GM12892 (cell line): ENCODE results near the gene ZDHHC5.

Experiments used
- POLR2A ChIP-seq: IDR thresholded peaks from 2 replicates; pipeline ENCODE4 v1.6.1; 2011; ENCODE audit warnings: low read depth, low read length, control low read depth
- TAF1 ChIP-seq: IDR thresholded peaks from 2 replicates; pipeline ENCODE4 v1.6.1; 2011; ENCODE audit warnings: low read depth, mild to moderate bottlenecking, control low read depth, low read length, borderline replicate concordance

DNA sequence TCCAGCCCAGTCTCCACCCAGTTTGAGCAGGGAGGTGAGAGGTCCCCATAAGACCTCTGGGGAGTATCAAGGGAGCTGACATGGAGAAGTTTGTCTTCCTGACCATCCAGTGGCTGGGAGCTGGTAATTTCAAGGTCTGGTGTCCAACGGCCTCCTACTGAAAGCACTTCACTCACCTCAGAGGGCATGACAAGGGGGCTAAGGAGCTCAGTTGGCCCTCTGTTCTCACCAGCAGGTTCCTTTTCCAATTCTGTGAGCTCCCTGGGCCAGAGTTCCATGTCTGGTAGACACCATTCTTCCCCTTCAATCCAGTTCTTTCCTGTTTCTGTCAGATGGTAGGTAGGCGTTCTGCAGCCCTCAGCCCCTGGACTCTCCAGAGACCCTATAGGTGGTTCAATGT is 76.4 kb downstream of the ZDHHC5 start:
- no peak for TF ChIP-seq TAF1
- TF ChIP-seq POLR2A, result peak; percentile 53; the same call in 1 of the 2 replicates
